ENCODE data around the gene KIF1B.
"Not testable (repeated sequence)": the region's sequence is repeated elsewhere in the genome, so short reads cannot be mapped to it uniquely, and the experiment has no call there.

Gene KIF1B

GRCh38 chr1:10407201-10407600 is 196.8 kb downstream of the KIF1B start:
- no peak for DNase-seq (ENCODE audit: extremely low spot score)
- no peak for TF ChIP-seq CTCF (IDR thresholded peaks at IDR 0.05; ENCODE audit: control extremely low read depth, extremely low read depth, low read depth, missing control alignments)
- ChIA-PET CTCF (interaction anchor here (1.8 kb wide), 1 partner anchor 23 kb away, joined by 4 read pairs; the partner anchor contains the start of gene CENPS), POLR2A (no interaction called here)

GRCh38 chr1:10415211-10415930 is 205.0 kb downstream of the KIF1B start:
- DNase-seq (ENCODE audit: extremely low spot score) = no peak
- CTCF ChIA-PET = interaction anchor here (1.7 kb wide), 1 partner anchor 15 kb away, joined by 8 read pairs; the partner anchor contains the start of gene CENPS
- POLR2A ChIA-PET = no interaction called here
- no peak for TF ChIP-seq CTCF (IDR thresholded peaks at IDR 0.05; ENCODE audit: control extremely low read depth, extremely low read depth, low read depth, missing control alignments)

GRCh38 chr1:10415967-10416366 is 205.6 kb downstream of the KIF1B start:
- DNase-seq (ENCODE audit: extremely low spot score); POLR2A ChIA-PET: not testable (repeated sequence)
- CTCF ChIA-PET = interaction anchor here (1.2 to 1.7 kb wide), 2 partner anchors 14 kb away, joined by 4 to 8 read pairs; partner anchors contain the start of gene CENPS

GRCh38 chr1:10418741-10419140 is 208.4 kb downstream of the KIF1B start:
- DNase-seq (ENCODE audit: extremely low spot score); POLR2A ChIA-PET; CTCF ChIA-PET: not testable (repeated sequence)

- DNase-seq (ENCODE audit: extremely low spot score) = no peak
- POLR2A ChIA-PET = no interaction called here
- CTCF ChIA-PET = interaction anchor here (2.0 kb wide), 1 partner anchor 10 kb away, joined by 9 read pairs; the partner anchor contains the start of gene CENPS
- no peak for TF ChIP-seq CTCF (IDR thresholded peaks at IDR 0.05; ENCODE audit: control extremely low read depth, extremely low read depth, low read depth, missing control alignments)
These were observed 209.0 kb downstream of the KIF1B start for GRCh38 chr1:10419351-10419750.

GRCh38 chr1:10421637-10422036 is 211.3 kb downstream of the KIF1B start:
- TF ChIP-seq CTCF (IDR thresholded peaks at IDR 0.05; ENCODE audit: control extremely low read depth, extremely low read depth, low read depth, missing control alignments) = no peak
- ChIA-PET POLR2A (no interaction called here), CTCF (interaction anchor here (1.5 kb wide), 1 partner anchor 212 kb away, joined by 3 read pairs; no protein-coding TSS in a partner anchor)
- DNase-seq (ENCODE audit: extremely low spot score) = no peak

- POLR2A ChIA-PET = no interaction called here
- CTCF ChIA-PET = interaction anchor here (1.3 to 4.3 kb wide), 2 partner anchors 25 to 70 kb away, joined by 3 to 15 read pairs; partner anchors contain the start of gene PGD
- no peak for DNase-seq (ENCODE audit: extremely low spot score)
These were observed 213.7 kb downstream of the KIF1B start for GRCh38 chr1:10424034-10424433.

More at GRCh38 chr1:10424034-10424433, 213.7 kb downstream of the KIF1B start:
- no peak for TF ChIP-seq CTCF (IDR thresholded peaks at IDR 0.05; ENCODE audit: control extremely low read depth, extremely low read depth, low read depth, missing control alignments)
